ENCODE results near the gene MLH1. TPM values are rescaled to one million over a fixed set of nuclear protein-coding genes. Genes with fewer than 3 reads are reported as not detected.

MLH1 gene
- total RNA-seq, 1 donor from 2014 or later: 26.3 TPM

DNA sequence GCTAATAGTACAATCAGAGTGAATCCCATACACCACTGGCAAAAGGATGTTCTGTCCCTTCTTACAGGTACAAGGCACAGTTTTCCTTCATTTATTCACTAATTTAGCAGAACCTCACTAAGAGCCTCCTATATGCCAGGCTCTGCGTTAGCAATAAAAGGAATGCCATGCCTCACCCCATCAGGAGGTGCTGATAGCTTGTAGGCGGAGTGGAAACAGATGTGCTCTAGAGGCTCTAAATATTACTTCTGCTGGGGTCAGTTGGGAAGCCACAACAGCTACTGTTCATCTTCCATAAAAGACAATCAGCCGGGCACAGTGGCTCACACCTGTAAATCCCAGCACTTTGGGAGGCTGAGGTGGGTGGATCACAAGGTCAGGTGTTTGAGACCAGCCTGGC is 24.4 kb downstream of the MLH1 start:
- DNase-seq (no peak), ATAC-seq (no peak)
- Histone ChIP-seq H3K27me3 (ENCODE audit: low read depth) (no peaks in the 10 kb centered on the region), H3K36me3 (peaks cover 95% of the 10 kb centered on the region), H3K27ac (no peak overlapping the region), H3K4me3 (no peak overlapping the region), H3K4me1 (no peaks in the 10 kb centered on the region), H3K9me3 (no peaks in the 10 kb centered on the region)
- intact Hi-C loops (cut with DNase I): loop anchor here (10.0 kb wide), 1 partner anchor 207 kb away; no protein-coding TSS in a partner anchor
- TF ChIP-seq, protein P1, sequence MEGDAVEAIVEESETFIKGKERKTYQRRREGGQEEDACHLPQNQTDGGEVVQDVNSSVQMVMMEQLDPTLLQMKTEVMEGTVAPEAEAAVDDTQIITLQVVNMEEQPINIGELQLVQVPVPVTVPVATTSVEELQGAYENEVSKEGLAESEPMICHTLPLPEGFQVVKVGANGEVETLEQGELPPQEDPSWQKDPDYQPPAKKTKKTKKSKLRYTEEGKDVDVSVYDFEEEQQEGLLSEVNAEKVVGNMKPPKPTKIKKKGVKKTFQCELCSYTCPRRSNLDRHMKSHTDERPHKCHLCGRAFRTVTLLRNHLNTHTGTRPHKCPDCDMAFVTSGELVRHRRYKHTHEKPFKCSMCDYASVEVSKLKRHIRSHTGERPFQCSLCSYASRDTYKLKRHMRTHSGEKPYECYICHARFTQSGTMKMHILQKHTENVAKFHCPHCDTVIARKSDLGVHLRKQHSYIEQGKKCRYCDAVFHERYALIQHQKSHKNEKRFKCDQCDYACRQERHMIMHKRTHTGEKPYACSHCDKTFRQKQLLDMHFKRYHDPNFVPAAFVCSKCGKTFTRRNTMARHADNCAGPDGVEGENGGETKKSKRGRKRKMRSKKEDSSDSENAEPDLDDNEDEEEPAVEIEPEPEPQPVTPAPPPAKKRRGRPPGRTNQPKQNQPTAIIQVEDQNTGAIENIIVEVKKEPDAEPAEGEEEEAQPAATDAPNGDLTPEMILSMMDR (IDR thresholded peaks at IDR 0.05): no peak

DNA sequence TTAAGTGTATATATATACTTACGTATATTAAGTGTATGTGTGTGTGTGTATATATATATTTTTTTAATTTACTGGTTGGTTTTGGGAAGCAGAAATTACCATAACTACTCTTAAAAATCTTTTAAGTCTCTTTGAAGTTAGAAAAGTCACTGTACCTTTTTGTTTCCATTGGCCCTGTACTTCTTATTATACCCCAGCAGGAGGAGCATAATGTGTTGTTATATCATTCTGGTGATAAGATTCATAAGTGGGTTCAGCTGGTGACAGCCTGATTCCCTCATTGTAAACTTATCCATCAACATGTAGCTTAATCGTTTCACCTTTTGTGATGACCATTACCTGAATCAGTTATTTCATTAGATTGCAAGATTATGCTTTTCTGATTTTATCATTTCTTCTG is 30.8 kb downstream of the MLH1 start:
- Histone ChIP-seq H3K4me1 (peaks cover 5% of the 10 kb centered on the region), H3K4me3 (no peak overlapping the region), H3K36me3 (peaks cover 84% of the 10 kb centered on the region), H3K27me3 (ENCODE audit: low read depth) (no peaks in the 10 kb centered on the region), H3K27ac (no peak overlapping the region), H3K9me3 (no peaks in the 10 kb centered on the region)
- TF ChIP-seq, protein P1 (IDR thresholded peaks at IDR 0.05): peak; percentile 36
- intact Hi-C loops (cut with DNase I): no loop called here
- no peak for ATAC-seq
- no peak for DNase-seq

DNA sequence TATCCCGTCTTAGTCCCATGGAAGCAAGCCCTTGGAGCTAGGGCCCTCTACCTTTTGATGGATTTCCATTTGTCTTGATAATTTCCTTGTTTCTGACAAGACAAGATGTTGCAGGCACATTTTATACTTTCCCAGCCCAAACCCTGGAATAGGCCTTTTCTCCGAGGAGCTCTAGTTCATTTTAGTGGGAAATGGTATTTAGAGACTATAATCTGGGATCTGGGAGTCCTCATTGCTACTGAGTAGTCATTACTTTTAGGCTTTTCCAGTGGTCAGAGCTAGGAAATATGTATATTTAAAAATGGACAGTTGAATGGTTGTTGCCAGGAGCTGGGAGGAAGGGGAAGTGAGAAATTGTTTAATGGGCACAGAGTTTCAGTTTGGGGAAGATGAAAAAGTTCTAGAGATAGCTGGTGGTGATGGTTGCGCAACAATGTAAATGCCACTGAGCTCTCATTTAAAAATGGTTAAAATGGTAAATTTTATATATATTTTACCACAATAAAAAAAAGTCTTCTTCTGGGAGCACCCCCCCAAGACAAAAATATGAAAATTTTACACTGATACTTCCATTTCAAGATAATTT is 31.6 kb downstream of the MLH1 start:
- H3K4me3 ChIP-seq: no peak overlapping the region
- H3K27ac ChIP-seq: no peak overlapping the region
- intact Hi-C loops (cut with DNase I): no loop called here
- H3K36me3 ChIP-seq: peaks cover 84% of the 10 kb centered on the region
- TF ChIP-seq, protein P1 (IDR thresholded peaks at IDR 0.05): no peak
- ATAC-seq (no peak), DNase-seq (no peak)
- no peaks in the 10 kb centered on the region for H3K9me3 ChIP-seq
- H3K27me3 ChIP-seq (ENCODE audit: low read depth): no peaks in the 10 kb centered on the region
- peaks cover 6% of the 10 kb centered on the region for H3K4me1 ChIP-seq

DNA sequence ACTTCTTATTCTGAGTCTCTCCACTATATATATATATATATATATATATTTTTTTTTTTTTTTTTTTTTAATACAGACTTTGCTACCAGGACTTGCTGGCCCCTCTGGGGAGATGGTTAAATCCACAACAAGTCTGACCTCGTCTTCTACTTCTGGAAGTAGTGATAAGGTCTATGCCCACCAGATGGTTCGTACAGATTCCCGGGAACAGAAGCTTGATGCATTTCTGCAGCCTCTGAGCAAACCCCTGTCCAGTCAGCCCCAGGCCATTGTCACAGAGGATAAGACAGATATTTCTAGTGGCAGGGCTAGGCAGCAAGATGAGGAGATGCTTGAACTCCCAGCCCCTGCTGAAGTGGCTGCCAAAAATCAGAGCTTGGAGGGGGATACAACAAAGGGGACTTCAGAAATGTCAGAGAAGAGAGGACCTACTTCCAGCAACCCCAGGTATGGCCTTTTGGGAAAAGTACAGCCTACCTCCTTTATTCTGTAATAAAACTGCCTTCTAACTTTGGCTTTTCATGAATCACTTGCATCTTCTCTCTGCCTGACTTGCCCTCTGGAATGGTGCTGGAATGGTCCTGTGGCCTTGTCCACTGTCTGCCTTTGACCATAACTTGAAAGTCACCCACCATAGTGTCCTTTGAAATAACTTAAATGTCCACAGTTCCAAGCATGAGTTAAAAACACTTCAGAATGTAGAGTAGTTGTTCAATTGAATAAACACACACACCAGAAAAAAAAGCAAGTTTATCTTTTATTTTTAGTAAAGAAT is 32.4 kb downstream of the MLH1 start:
- no peak overlapping the region for H3K27ac ChIP-seq
- no peaks in the 10 kb centered on the region for H3K27me3 ChIP-seq (ENCODE audit: low read depth)
- intact Hi-C loops (cut with DNase I): no loop called here
- H3K4me1 ChIP-seq: peaks cover 13% of the 10 kb centered on the region
- no peaks in the 10 kb centered on the region for H3K9me3 ChIP-seq
- DNase-seq: no peak
- TF ChIP-seq, protein P1 (IDR thresholded peaks at IDR 0.05): no peak
- no peak overlapping the region for H3K4me3 ChIP-seq
- peaks cover 84% of the 10 kb centered on the region for H3K36me3 ChIP-seq
- no peak for ATAC-seq

DNA sequence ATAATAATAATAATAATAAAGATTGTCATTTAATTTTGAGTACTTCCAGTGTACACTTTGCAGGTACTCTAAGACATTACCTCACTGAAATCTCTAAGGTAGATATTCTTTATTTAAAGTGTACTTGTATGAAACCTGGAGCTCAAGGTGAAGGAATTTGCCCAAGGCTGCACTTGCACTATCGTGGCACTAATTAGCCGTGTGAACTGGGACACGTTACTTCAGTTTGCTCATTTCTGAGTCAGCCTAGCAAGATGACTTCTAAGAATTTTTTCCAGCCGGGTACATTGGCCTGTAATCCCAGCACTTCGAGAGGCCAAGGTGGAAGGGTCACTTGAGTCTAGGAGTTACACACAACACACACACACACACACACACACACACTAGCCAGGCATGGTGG is 33.5 kb downstream of the MLH1 start:
- ATAC-seq (peak in 1 of 2 donors; percentile 23), DNase-seq (no peak)
- Histone ChIP-seq H3K27me3 (ENCODE audit: low read depth) (no peaks in the 10 kb centered on the region), H3K27ac (no peak overlapping the region), H3K36me3 (peaks cover 84% of the 10 kb centered on the region), H3K9me3 (no peaks in the 10 kb centered on the region), H3K4me3 (no peak overlapping the region), H3K4me1 (peaks cover 13% of the 10 kb centered on the region)
- intact Hi-C loops (cut with DNase I): no loop called here
- TF ChIP-seq, protein P1 (IDR thresholded peaks at IDR 0.05): no peak

Data from lower lobe of right lung (tissue), 2 donors.